Thyroid gland (tissue), 4 donors: ENCODE data around the gene SAPCD1.

ENCODE experiments used
- CTCF ChIP-seq, 6 experiments: fragments of 200-600 bp in 3 of 6; fragments of 450-650 bp in 3 of 6; sonication (generic) in 3 of 6; IDR thresholded peaks; one replicate each; pipeline ENCODE4 v1.5.1; 2016 to 2019; ENCODE audit warnings: antibody characterized with exemption in 6 of 6, mild to moderate bottlenecking in 2 of 6, inconsistent platforms in 1 of 6, moderate library complexity in 1 of 6
- POLR2A ChIP-seq, 2 donors: fragments of 450-650 bp; IDR thresholded peaks; one replicate each; pipeline ENCODE4 v1.6.1; 2017; ENCODE audit warnings: antibody characterized with exemption in 2 of 2, mild to moderate bottlenecking in 2 of 2, moderate library complexity in 1 of 2

- TF ChIP-seq CTCF (IDR thresholded peaks at IDR 0.05) (no peak), POLR2A (IDR thresholded peaks at IDR 0.05) (no peak)
Observed at GRCh38 chr6:31794866-31795615, 32.6 kb downstream of the SAPCD1 start.
